GM12801 (cell line): Measurements from ENCODE around the gene TPMT.

Source experiments
- CTCF ChIP-seq: IDR thresholded peaks from one replicate; pipeline ENCODE4 v1.5.1; 2011; ENCODE audit warnings: control low read depth; ENCODE audit not compliant: insufficient read length; ENCODE audit errors: extremely low read depth

Gene TPMT

DNA sequence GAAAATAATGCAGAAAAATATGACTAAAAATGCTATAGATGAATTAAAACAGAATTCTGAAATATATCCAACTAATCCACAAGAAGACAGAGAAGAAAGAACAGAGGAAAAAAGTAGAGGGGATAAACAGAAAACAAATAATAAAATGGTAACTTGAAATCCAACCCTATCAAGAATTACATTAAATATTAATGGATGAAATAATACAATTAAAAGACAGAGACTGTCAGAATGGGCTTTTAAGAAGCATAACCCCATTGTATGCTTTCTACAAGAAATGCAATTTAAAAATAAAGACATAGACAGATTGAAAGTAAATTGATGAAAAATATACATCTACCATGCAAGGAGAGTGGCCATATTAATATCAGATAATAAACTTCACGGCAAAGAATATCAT is 47.8 kb downstream of the TPMT start:
- no peak for TF ChIP-seq CTCF

DNA sequence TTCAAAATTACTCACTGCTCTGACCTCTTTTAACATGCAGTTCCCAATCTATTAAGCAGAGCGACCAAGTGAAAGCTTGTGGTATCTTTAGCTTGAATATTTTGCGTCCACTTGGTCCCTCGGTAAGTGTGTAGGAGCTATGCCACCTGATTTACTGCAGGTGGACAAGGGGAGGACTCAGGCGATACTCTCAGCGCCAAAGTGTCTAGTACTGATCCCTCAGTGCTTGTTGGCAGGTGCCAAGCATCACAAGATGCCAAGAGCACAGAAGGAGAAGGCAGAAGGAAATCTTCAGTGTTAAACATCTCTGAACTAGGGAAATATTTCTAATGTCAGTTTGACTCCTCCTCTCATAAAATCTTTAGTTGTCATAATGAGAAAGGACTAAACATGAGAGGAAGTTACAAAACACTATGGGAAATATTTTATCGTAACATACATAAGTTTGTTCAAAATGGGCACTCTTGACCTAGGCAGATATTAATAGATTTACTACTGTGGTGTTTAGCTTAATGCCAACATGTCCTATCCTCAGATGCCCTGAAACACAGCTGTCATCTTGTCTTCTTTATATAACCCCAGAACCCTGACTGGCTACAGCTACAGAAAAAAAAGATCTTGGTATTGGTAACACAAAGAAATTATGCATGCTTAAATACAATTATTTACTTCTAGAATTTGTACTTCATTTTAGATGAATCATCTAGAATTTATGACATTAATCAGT is 51.9 kb downstream of the TPMT start:
- no peak for TF ChIP-seq CTCF

GRCh38 chr6:18101873-18102272 is 53.0 kb downstream of the TPMT start:
- no peak for TF ChIP-seq CTCF

GRCh38 chr6:18101271-18101670 is 53.6 kb downstream of the TPMT start:
- TF ChIP-seq CTCF = no peak

- TF ChIP-seq CTCF = no peak
Measured at GRCh38 chr6:18100296-18100695, 54.6 kb downstream of the TPMT start.

DNA sequence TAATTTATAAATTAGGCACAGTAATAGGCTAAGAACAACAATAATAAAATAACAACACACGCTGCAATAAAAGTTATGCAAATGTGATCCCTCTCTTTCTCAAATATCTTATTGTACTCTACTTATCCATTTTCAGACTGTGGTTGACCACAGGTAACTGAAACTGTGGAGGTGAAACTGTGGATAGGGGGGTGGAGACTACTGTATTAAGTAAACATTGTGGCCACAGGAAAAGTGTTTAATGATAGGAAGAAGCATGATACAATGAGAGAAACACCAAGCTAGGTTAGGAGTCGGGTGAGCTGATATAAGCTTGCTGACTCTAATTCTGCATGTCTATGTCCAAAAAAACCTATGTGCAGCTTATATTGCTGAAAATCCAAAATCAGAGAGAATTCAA is 55.4 kb downstream of the TPMT start:
- TF ChIP-seq CTCF = no peak

- no peak for TF ChIP-seq CTCF
Measured at GRCh38 chr6:18096423-18096822, 58.5 kb downstream of the TPMT start.
